ENCODE results near the gene COX4I1. TPM values are rescaled to one million over a fixed set of nuclear protein-coding genes. Genes with fewer than 3 reads are reported as not detected.

Gene COX4I1
- polyA plus RNA-seq, 1 donor: 433 TPM

Other genes with a start within 250 kb of the COX4I1 start
- gene GSE1, start 186.4 kb upstream of the COX4I1 start, polyA plus RNA-seq (ENCODE audit: insufficient read length): 70.2 TPM
- 6.5 TPM for gene GINS2, start 110.7 kb upstream of the COX4I1 start, polyA plus RNA-seq (ENCODE audit: insufficient read length)
- gene C16orf74, start 48.6 kb upstream of the COX4I1 start, polyA plus RNA-seq (ENCODE audit: insufficient read length): 1.8 TPM
- 21.5 TPM for gene EMC8, start 151 bp upstream of the COX4I1 start, polyA plus RNA-seq (ENCODE audit: insufficient read length)
- gene IRF8, start 99.5 kb downstream of the COX4I1 start, polyA plus RNA-seq (ENCODE audit: insufficient read length): 10.2 TPM

All from hindlimb muscle (tissue), 1 donor.